Loucy (cell line): ENCODE measurements around the gene ASB1.

Source experiments
- H2AFZ ChIP-seq: fragments of 200-600 bp; sonication (generic); 2 replicates; pipeline ENCODE4 v1.6.0; 2016; ENCODE audit warnings: antibody characterized with exemption, mild to moderate bottlenecking, low read length, moderate library complexity
- H3F3A ChIP-seq: fragments of 200-600 bp; 2 replicates; pipeline ENCODE4 v1.6.0; 2016; ENCODE audit warnings: antibody characterized with exemption, low read depth, mild to moderate bottlenecking
- H3K27me3 ChIP-seq: fragments of 200-600 bp; sonication (generic); 2 replicates; pipeline ENCODE4 v1.6.1; 2014; ENCODE audit warnings: low read length, mild to moderate bottlenecking; ENCODE audit not compliant: insufficient read depth, poor library complexity, severe bottlenecking
- H3K36me3 ChIP-seq: fragments of 200-600 bp; sonication (generic); 2 replicates; pipeline ENCODE4 v1.6.1; 2016; ENCODE audit warnings: low read length; ENCODE audit not compliant: insufficient read depth
- H3K4me1 ChIP-seq: fragments of 200-600 bp; sonication (generic); 2 replicates; pipeline ENCODE4 v1.5.1; 2014; ENCODE audit warnings: low read length, mild to moderate bottlenecking; ENCODE audit not compliant: insufficient read depth, poor library complexity, severe bottlenecking
- H3K4me2 ChIP-seq: fragments of 200-600 bp; sonication (generic); 2 replicates; pipeline ENCODE4 v1.6.0; 2014; ENCODE audit warnings: antibody characterized with exemption, low read length, low read depth, mild to moderate bottlenecking; ENCODE audit not compliant: poor library complexity, severe bottlenecking
- H3K4me3 ChIP-seq: fragments of 200-600 bp; sonication (generic); 2 replicates; pipeline ENCODE4 v1.5.1; 2014; ENCODE audit warnings: low read length, mild to moderate bottlenecking, mixed read lengths; ENCODE audit not compliant: poor library complexity, severe bottlenecking
- H3K79me2 ChIP-seq: fragments of 200-600 bp; sonication (generic); 2 replicates; pipeline ENCODE4 v1.6.1; 2014; ENCODE audit warnings: low read length; ENCODE audit not compliant: insufficient read depth
- H3K9ac ChIP-seq: fragments of 200-600 bp; sonication (generic); 2 replicates; pipeline ENCODE4 v1.6.0; 2014; ENCODE audit warnings: mild to moderate bottlenecking, low read depth, low read length, moderate library complexity; ENCODE audit not compliant: poor library complexity, severe bottlenecking
- H3K9me2 ChIP-seq: fragments of 200-600 bp; sonication (generic); replicated peaks from 2 replicates; pipeline ENCODE4 v1.6.1; 2016; ENCODE audit warnings: low read depth, low read length, mixed read lengths
- H3K9me3 ChIP-seq: fragments of 200-600 bp; sonication (generic); 2 replicates; pipeline ENCODE4 v1.6.1; 2014; ENCODE audit warnings: mild to moderate bottlenecking, antibody characterized with exemption, low read length, low read depth; ENCODE audit not compliant: insufficient read depth
- H4K20me1 ChIP-seq: fragments of 200-600 bp; sonication (generic); 2 replicates; pipeline ENCODE4 v1.6.0; 2014; ENCODE audit warnings: antibody characterized with exemption, low read length, mild to moderate bottlenecking; ENCODE audit not compliant: insufficient read depth, poor library complexity, severe bottlenecking
- EZH2phosphoT487 ChIP-seq: fragments of 200-600 bp; IDR thresholded peaks from 2 replicates; pipeline ENCODE4 v1.6.1; 2018; ENCODE audit warnings: antibody characterized with exemption, mild to moderate bottlenecking, moderate library complexity, borderline replicate concordance
- TF ChIP-seq, protein P1 (sequence below): fragments of 200-600 bp; sonication (generic); conservative IDR thresholded peaks from 2 replicates; pipeline ENCODE4 v1.5.1; 2014; ENCODE audit warnings: mild to moderate bottlenecking, antibody characterized with exemption, low read length

Gene ASB1

DNA sequence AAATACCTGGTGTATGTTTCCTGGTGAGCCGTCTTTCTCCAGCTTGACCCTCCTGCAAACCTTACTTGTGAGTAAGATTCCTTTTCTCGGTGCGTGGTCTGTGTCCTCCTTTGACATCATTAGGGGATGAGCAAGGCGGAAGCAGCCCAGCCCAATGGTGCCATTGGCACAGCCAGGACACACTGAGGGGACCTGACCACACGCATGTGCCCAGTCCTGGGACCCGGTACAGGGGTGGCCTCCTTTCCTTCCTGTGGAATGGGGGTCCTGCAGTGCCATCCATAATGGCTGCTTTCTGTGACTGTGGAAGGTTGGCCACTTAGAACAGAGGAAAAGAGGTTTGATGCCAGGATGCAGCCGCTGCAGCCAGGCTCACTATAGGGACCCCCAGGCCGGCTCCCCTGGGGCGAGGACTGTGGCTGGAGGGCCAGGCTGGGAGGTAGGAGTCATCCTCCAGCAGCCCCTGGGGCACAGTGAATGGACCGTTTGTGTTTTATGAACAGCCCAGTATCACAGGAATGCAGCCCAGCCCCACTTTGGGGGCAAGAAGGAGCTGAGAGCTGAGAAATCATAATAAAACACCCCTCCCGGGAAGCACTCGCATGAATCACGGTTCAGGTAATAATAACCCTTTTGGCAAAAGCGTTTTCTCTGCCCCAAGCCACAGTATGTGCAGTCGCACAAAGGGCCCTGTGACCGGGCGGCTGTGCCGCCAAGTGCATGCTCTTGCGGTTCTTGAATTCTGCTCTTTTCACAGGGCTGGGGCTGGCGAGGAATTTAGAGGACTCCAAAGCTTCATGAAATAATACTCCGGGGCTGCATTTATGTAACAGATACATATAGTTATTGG lies 73.2 kb downstream of the ASB1 start:
- H3K9me2 ChIP-seq, result no peaks in the 10 kb centered on the region
- H3K79me2 ChIP-seq, result no peaks in the 10 kb centered on the region
- no peak for TF ChIP-seq EZH2phosphoT487
- TF ChIP-seq, protein P1, sequence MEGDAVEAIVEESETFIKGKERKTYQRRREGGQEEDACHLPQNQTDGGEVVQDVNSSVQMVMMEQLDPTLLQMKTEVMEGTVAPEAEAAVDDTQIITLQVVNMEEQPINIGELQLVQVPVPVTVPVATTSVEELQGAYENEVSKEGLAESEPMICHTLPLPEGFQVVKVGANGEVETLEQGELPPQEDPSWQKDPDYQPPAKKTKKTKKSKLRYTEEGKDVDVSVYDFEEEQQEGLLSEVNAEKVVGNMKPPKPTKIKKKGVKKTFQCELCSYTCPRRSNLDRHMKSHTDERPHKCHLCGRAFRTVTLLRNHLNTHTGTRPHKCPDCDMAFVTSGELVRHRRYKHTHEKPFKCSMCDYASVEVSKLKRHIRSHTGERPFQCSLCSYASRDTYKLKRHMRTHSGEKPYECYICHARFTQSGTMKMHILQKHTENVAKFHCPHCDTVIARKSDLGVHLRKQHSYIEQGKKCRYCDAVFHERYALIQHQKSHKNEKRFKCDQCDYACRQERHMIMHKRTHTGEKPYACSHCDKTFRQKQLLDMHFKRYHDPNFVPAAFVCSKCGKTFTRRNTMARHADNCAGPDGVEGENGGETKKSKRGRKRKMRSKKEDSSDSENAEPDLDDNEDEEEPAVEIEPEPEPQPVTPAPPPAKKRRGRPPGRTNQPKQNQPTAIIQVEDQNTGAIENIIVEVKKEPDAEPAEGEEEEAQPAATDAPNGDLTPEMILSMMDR, result no peak
- H2AFZ ChIP-seq, result no peak overlapping the region
- no peaks in the 10 kb centered on the region for H3K36me3 ChIP-seq
- no peak overlapping the region for H3K9ac ChIP-seq
- no peaks in the 10 kb centered on the region for H3K27me3 ChIP-seq
- H3K9me3 ChIP-seq, result no peaks in the 10 kb centered on the region
- peaks cover 25% of the 10 kb centered on the region for H3K4me1 ChIP-seq
- H4K20me1 ChIP-seq, result no peaks in the 10 kb centered on the region
- no peak overlapping the region for H3K4me3 ChIP-seq
- H3F3A ChIP-seq, result no peaks in the 10 kb centered on the region
- H3K4me2 ChIP-seq, result no peak overlapping the region

DNA sequence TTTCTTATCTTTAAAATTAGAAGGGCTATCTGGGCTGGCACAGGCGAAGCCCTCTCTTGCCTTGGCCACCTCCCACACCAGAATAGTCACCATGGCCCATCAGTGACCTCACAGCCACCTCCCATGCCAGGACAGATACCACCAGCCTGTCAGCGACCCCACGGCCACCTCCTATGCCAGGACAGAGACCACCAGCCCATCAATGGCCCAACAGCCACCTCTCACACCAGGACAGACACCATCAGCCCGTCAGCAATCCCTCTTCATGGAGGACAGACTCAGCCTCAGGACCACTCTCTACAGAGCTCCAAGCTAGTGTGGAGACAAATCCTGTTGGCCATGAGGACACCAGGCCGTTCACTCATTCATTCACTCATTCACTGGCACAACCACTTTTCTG lies 74.6 kb downstream of the ASB1 start:
- Histone ChIP-seq H3K4me2 (no peak overlapping the region), H4K20me1 (no peaks in the 10 kb centered on the region), H3K79me2 (no peaks in the 10 kb centered on the region), H3K9ac (no peak overlapping the region), H3K9me2 (no peaks in the 10 kb centered on the region), H3K27me3 (no peaks in the 10 kb centered on the region), H2AFZ (no peak overlapping the region), H3K9me3 (no peaks in the 10 kb centered on the region), H3F3A (no peaks in the 10 kb centered on the region), H3K36me3 (no peaks in the 10 kb centered on the region), H3K4me3 (no peak overlapping the region), H3K4me1 (peaks cover 19% of the 10 kb centered on the region)
- TF ChIP-seq, protein P1, result no peak
- TF ChIP-seq EZH2phosphoT487, result no peak
